ENCODE data around the gene CNGB1. TPM values are rescaled to one million over a fixed set of nuclear protein-coding genes. Genes with fewer than 3 reads are reported as not detected.

The CNGB1 gene
- total and polyA plus RNA-seq, 2 of the 13 experiments (the other 11 are each of a cell fraction or from before 2014, with no cell fraction given) = 0.02 to 0.15 TPM

GRCh38 chr16:57862698-57863433, 108.1 kb downstream of the CNGB1 start (continued):
- TF ChIP-seq BATF2 (CRISPR knock-in tag; IDR thresholded peaks at IDR 0.05) = no peak
- no peak for TF ChIP-seq CENPX (CRISPR knock-in tag; IDR thresholded peaks at IDR 0.05)
- TF ChIP-seq HNRNPK (IDR thresholded peaks at IDR 0.05; ENCODE audit: low read depth, low read length, poor library complexity, severe bottlenecking) = peak; percentile 51
- TF ChIP-seq GRHL1 (CRISPR knock-in tag; conservative IDR thresholded peaks at IDR 0.05) = no peak
- TF ChIP-seq NR2F1 (CRISPR knock-in tag; IDR thresholded peaks at IDR 0.05) = peak; percentile 98 to 99
- TF ChIP-seq HES4 (CRISPR knock-in tag; IDR thresholded peaks at IDR 0.05; ENCODE audit: borderline replicate concordance) = 0 out of 2 replicates have a peak, but pooled peaks have one; percentile 41
- TF ChIP-seq HMGXB3 (CRISPR knock-in tag; IDR thresholded peaks at IDR 0.05; ENCODE audit: borderline replicate concordance) = peak; percentile 82
- TF ChIP-seq ZHX2 (IDR thresholded peaks at IDR 0.05; ENCODE audit: low read depth) = no peak
- TF ChIP-seq ZHX2 (CRISPR knock-in tag; IDR thresholded peaks at IDR 0.05; ENCODE audit: borderline replicate concordance) = no peak
- no peak for TF ChIP-seq SALL2 (CRISPR knock-in tag; IDR thresholded peaks at IDR 0.05)
- TF ChIP-seq EP300 (IDR thresholded peaks at IDR 0.05; ENCODE audit: low read depth in 2 of 2, low read length in 2 of 2) = peak; percentile 42 to 91; a peak in 3 of 4 replicates
- peak; percentile 89 for TF ChIP-seq EP300 (CRISPR knock-in tag; IDR thresholded peaks at IDR 0.05; ENCODE audit: borderline replicate concordance)
- no peak for TF ChIP-seq GABPA (IDR thresholded peaks at IDR 0.05; ENCODE audit: low read depth, low read length)
- TF ChIP-seq GABPA (CRISPR knock-in tag; IDR thresholded peaks at IDR 0.05; ENCODE audit: low read depth) = peak; percentile 51
- peak; percentile 93 for TF ChIP-seq HDAC1 (CRISPR knock-in tag; IDR thresholded peaks at IDR 0.05)

Data from HepG2 (cell line).